ENCODE results near the gene CACNA1C.

CACNA1C gene

DNA sequence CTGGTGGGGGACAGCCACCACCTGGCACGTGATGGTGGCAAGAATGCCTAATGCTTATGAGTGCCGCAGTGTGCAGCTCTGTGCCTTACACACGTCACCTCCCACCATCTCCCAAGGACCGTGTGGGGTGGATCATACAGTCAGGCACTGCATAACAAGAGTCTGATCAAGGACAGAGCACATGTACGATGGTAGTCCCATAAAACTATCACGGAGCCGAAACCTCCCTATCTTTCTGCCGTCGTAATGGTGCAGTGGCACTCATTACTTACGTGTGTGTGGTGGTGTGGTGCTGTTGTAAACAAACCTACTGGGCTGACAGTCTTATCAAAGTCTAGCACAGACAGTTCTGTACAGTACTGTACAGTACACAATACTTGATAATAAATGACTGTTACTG, 89.3 kb downstream of the CACNA1C start:
- DNase-seq, result no peak

DNA sequence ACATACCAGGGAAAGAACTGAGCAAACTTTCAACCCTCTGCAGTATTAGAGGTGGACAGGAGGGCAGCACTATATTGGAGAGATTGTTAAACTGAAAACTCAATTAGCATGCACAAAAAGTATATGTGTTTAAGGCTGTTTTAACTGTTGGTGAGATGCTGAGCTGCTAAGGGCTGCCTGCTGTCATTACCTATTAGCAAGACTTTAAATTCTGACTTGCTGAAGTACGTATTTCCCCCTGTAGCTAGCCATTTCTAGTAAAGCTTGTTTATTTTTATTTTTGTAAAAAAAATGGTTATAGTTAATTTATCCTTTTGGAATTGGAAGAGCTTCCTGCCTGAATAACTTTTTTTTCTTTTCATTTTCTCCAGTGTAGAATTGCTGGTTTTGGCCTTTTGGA, 92.2 kb downstream of the CACNA1C start:
- DNase-seq, result no peak

DNA sequence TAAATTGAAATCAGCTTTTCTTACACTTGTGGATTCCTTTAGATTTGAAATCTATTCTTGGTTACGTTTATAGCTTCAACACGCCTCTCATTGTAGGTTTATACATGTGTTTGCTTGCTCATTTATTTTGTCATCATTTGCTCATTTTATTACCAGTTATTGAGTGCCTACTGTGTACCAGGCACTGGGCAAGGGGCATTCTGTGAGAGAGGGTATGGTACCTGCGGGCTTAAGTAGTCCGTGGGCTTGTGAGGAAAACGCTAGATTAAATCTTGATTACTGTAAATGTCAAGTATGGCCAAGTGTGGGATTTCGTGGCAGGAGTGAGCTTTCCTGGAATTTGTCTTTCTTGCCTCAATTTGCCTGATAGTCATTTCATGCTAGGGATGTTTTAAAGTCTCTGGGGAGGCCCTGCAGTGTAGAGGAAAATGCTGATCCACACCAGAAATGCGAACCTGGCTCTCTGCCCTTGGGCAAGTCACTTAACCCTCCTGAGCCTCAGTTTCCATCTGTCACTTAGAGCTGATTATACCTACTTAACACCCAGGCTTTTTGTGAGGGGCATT, 92.7 kb downstream of the CACNA1C start:
- no peak for DNase-seq

DNA sequence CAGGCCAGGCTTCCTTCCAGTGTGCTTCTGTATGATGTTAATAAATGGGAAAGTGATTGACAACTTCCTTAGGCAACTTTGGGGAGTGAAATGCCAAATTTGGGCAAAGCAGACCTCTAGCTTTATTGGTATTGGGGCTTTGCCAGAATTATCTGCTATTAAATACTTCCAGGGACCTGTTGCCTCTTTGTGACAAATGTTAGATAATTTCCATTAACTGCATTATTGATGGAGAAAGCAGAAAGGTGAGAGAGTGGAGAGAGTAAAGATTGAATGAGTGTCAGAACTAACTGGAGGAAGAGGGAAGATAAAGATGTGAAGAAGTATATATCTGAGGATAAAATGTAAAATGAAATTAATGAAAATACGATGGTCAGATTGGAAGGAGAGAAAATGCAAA, 94.5 kb downstream of the CACNA1C start:
- DNase-seq, result no peak

DNA sequence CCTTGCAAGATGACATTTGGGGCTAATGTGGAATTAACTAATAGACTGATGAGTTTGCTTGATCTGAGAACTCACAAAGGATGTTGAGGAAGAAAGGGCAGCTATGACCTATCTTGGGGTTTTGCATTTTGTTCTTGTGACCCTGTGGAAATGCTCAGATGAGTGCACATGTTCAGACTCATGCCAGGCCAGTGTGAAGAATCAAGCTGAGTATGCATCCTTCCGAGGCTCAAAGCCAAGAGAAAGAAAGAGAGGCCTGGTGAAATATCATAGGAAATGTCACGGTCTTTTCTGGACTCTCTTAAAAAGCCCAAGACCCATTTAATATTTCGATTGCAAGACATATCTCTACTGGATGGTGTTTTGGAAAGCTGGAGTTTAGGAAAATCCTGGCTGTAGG, 96.3 kb downstream of the CACNA1C start:
- DNase-seq, result no peak

DNA sequence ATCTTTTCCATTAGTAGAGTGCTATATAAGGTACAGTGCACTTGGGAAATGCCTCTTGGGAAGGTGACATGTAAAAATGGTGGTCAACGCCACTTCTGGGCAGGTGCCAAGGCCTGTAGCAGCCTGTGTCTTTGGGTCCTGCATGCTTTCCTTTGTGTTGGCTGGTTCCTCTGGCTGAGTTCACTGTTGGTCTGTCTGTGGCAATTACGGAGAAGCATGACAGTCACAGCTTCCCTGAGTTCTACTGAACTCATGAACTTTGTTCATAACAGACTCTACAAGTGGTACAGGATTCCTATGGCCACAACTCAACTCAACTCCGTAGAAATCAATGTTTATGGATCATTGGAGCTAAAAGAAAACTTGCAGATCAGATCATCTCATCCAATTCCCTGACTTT, 98.0 kb downstream of the CACNA1C start:
- DNase-seq, result no peak

DNA sequence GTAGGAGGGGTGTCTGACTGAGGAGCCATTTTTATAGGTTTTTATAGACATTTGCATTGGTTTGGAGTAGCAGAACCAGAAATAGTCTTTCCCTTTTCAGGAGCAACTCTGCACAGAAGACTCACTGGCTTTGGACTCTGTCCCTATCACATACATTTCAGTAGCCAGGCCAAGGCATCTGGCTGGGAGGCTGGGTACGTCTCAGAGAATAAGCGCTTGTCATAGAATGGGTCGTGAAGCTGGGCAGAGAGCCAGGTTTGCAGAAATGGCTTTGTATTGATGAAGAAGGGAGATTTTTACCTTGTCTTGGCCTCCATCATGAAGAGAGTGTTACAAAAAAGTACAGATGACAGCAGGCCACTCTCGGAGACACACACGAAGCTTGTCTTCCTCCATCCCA, 98.6 kb downstream of the CACNA1C start:
- DNase-seq, result no peak

DNA sequence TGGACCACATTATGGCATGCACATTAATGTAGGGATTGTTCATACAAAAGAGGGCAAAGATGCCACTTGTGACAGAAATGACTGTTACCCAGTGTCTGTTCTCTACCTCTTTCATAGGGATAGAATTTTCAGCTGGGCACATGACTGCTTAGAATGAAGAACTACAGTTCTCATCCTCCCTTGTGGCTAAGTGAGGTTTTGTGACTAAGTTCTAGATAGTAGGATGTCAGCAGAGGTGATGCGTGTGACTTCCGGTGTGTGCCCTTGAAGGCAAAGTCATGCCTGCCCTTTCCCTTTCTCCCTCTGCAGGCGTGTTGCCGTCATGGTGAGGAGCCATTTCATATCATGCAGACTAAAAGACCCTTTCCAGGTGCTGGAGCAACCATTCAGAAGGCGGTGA, 99.3 kb downstream of the CACNA1C start:
- no peak for DNase-seq

DNA sequence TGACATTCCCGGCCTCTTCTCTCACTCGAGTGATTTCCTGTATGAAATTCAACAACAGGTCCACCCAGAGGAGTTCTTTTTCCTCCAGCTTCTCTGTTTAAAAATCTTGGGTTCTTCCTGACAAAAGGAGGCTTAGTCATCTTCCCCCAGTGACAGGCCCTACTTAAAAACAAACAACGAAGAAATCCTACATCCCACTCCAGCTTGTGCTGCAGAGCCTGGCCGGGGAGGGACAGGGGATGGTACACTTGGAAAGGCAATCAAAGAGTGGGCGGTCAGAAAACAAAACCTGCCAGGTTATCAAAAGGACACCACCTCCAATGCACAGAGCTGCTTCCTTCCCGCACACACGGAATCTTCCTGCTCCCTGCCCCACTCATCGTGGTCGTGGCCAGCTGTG, 101.3 kb downstream of the CACNA1C start:
- DNase-seq, result peak; percentile 68

DNA sequence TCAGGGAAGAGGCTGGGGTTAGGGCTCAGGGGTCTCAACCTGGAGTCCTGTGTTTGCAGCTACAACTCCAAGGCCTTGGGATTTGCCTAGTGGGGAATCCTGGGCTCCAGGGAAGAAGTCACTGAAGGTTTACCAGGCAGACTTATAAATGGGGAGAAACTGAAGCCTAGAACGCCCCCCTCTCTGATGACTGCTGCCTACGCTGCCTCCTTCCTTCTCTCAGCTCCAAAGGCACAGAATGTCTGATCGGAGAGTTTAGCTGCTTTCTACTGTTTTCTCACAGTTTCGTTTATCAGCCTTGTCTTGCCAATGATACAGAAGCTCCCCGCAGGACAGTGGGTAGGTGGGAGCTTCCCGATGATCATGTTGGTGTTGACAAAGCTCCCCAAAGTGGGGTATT, 101.7 kb downstream of the CACNA1C start:
- no peak for DNase-seq

DNA sequence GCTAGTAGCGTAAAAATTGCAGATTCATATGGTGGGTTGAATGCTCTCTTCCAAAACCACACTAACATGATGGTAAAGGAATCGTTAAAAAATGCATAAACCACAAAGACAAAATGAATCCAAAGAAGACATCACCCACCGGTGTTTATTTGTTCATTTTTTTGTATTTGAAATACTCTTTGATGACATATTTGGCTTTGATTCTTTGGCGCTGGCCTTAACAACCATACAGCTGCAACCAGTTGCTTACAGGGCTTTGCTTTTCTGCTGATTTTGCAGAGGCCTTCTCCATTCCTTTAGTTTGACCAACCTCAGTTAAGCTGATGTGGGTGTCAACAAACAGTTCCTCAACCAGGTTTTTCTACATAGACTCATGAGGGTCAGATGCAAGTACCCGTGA, 103.5 kb downstream of the CACNA1C start:
- no peak for DNase-seq

DNA sequence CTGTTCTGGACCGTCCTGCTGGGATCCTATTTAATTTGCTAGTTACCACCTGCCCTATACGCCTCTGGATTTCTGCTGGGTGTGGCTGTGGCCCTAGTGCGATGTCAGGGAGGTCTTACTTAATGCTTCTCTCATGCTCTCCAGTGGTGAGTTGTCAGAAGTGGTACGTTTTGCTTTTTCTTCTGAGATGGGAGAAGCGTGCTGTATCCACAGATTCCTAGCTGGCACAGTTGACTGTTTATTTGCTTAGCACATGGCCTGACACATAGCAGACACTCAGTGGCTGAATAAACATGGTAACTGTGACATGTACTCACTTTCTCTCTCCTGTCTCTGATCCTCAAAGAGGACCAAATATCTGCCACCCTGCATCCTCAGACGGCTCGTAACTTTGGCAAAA, 107.3 kb downstream of the CACNA1C start:
- no peak for DNase-seq

DNA sequence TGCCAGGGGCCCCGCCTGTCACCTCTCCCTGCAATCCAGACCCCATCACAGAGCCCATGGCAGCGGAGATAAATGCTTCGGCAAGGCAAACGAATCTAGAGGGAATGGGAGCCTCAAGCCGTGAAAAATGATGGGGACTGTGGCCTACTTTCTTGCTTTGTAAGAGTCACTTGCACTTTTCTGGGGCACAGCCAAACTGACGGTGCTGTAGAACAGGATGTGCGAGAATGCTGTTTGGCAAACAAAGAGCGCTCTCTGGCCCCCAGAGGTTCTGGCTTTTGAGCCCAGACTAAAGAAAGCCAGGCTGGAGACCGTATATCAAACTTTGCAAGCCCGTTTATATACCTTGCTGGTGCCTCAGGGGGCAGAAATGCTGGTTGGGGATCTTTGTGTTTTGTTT, 108.7 kb downstream of the CACNA1C start:
- peak; percentile 32 for DNase-seq

DNA sequence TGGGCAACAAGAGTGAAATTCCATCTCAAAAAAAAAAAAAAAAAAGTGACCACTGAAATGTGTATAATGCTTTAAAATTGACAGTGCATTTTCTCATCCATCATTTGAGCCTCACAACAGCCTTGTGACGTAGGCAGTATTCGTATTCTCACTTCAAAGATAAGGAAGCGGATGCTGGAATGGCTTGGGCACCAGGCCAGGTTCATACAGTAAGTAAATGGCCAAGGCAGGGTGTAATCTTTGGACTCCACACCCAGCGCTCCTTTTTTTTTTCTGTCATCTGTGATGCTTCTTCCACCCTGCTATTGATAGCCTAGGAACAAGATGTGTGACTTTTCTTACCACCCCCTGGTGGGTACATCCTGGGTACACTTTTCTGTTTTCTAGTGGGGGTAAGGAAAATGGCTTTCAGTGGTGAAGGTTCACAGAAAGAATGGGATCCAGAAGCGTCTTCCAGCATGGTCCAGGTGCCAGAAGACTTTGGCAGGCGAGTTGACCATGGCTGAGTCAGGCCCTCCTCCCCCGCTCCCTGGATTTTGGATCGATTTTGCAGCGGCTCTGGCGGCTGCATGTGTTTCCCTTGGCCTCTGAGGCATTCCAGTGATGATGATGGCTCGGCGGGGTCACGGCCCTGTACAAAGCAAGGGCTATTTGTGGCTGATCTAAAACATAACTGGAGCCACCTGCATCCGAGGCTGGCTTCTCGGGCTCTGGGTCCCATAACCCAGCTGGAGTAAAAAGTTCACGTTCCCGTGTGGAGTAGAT, 110.6 kb downstream of the CACNA1C start:
- peak; percentile 80 for DNase-seq

DNA sequence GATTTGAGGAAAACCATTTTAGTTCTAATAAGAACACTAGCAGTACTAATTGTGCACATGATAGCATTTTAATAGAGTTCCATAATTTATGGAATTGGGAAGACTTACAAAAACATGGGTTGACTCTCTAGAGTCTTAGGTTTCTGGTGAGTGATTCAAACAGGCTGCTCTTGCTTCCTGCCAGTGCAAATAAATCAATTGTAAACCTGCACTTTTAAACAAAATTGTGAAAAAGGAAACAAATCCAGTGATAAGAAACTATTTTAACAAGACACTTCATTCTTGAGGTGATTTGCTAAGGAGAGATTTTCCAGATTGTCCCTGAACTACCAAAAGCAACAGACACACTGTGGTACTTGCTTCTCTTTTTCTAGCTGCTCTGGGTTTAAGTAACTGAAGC, 112.2 kb downstream of the CACNA1C start:
- DNase-seq, result no peak

DNA sequence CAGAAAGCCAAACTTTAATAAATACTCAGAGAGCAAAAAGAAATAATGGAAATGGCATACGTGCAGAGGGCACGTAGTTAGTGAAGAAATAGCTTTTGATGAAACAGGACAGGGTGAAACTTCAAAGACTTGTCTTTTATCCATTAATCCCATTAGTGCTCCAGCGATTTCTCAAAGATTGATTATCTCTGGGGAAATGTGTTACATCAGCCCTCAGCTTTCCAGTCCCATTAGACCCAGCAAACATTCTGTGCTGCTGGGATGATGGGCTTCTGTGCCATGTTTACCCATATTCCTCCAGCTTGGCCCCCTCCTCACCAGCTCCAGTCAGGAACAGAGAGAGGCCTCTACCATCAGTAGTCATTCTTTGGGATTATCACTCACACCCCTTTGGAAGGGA, 113.1 kb downstream of the CACNA1C start:
- no peak for DNase-seq

DNA sequence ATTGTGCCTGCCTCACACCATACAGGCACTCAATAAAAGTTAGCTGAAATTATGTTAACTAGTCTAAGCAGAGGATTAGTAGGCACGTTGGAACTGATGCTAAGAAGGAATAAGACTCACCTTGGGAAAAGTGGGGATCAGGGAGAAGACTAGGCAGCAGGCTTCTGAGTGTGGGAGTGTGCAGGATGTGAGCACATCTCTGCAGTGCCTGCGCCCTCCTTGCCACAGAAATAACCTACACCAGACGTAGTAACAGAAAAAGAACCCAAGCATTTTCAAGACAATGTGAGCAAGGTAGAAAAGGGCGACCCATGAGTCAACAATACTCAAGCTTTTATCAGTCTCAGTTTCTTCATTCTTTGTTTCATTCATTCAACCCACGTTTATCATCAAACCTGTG, 113.9 kb downstream of the CACNA1C start:
- DNase-seq, result no peak

DNA sequence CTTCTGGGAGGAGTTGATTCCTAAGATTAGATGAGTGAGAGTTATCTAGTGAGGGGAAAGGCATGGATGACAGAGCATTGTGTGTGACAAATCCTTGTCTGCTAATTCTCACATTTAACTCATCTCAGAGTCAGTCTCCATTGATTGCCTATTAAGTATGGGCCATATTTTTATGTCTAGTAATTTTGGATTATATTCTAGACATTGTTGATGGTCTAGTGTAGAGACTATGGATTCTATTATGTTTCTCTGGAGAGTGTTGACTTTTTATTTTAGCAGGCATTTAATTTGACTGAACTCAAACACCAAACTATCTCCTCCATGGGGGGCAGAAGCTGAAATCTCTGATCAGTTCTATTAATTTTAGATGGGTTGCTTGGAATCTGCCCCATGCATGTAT, 114.4 kb downstream of the CACNA1C start:
- no peak for DNase-seq

DNA sequence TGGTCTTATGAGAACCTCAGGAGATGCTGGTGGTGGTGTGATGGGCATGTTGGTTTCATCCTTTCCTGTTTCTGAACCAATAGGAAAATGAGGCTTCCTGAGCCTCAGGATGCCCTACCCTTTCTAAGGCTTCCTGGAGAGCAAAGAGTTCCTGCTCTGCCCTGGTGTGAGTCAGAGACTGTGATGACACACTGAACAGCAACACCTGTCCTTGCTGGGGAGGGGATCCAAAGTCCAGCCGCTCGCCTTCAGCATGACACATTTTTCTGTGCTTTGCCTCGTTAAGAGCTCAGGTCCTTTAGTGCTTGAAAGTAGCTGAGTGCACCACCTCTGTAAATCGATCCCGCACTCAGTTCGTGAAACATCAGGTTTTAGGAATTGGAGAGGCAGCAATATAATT, 116.0 kb downstream of the CACNA1C start:
- peak; percentile 41 for DNase-seq

DNA sequence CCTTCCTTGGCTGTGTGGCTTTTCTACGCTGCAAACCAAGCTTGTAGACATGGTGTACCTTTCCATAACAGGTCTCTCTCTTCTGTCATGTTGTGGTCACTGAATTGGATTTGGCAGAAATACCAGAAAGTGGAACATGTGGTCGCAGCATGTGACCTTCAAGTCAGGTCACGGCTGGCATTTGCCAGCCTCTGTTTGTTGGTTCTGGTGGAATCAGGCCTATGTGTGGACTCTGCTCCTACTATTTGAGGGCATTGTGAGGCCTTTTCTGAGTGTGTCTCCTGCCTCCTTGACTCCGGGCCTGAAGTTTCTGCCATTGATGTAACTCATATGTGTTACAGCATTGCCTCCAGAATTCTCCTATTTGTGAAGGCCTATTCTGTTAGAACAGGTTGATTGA, 116.7 kb downstream of the CACNA1C start:
- no peak for DNase-seq

DNA sequence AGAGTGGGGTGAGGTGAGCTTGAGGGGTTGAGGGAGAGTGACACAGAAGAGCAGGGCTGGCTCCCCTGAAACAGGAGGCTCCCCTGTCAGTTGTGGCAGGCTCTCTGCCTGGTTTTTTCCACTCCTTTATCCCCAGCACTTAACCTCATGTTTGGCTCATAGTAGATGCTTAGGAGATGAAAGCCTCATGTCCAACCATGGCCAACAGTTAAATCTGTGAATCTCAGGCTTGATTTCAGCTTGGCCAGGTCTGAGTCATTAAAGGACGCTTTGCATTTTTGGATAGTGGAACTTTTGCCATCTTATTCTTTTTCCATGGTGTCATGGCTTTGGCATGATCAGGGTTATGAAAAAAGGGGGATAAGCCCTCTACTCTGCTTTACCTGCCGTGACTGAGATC, 117.2 kb downstream of the CACNA1C start:
- peak; percentile 59 for DNase-seq

DNA sequence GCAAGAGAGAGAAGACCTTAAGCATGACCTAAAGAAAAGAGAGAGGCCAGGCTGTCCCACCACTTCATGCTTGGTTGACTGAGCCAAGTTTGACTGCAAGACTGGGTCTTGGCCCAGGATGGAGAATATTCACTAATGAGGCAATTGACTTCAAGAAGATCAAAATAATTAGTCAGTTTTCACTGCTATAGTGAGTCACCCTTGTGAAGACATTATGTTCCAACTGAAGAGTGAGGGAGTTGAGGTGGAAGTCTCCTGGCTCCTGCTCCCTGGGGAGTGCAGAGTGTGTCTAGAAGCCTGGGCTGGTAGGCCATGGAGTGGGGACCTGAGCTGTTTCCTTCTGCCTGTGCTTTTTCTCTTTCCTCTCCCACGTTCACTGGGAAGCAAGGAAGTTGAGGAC, 117.6 kb downstream of the CACNA1C start:
- peak; percentile 59 for DNase-seq

DNA sequence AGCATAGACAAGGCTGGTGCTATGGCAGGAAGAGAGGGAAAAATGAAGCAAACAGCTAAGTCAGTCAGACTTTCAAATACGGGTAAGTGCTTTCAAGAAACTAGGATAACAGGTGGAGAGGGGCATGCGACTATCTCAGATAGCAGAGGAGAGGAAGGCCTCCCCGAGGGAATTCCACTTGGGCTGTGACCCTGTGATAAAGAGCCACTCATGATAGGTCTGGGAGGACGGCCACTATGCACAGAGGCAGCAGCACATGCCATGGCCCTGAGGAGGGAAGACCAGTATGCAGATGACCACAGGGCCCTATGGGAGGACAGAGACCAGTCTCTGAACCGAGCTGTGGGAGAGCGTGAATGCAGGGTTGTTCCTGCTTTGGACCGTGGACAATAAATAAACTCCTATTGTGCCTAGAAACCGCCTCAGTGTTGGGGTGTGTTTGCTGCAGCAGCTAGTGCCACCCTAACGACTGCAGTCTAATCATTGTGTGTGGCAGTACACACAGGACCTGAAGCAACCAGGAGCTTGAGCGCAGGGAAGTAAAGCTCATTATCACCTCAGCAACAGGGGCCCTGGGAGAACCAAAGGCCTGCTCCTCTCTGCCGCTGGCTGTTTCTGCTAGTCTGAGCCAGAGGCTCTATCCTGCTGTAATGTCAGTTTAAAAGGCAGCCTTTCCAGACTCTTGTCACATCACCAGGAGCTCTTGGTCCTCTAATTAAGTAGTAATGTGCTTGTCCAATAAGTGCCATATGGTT, 119.1 kb downstream of the CACNA1C start:
- DNase-seq, result no peak

DNA sequence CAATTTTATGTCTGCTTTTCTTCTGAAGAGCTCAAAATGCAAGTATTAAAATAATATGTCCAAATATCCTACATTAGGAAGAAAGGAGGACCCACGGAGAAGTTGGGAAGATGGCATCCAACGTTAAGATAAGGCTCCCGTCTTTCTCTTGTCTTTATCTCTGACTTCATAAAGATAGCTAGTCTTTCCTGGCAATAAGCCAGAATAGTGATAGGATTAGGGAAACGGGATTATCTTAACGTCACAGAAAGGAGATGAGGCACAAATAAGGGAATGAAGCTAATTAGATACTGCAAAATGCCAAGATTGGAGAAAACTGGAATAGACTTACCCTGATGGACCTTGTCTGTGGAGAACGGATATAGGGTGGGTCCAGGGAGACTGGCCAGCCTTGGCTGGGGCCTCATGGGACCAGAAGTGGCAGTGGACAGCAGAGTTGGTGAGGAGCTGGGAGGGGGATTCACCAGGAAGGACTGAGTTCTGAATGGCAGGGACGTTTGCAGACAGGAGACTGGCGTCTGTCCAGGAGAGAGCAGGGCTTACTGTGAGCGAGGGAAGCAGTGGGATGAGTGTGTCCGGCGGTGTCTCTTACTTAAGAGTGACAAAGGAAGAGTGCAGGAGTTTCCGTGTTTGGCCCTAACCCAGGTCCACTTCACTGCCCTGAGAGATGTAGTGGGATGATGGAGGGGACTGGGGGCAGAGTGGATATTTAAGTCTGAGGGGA, 119.9 kb downstream of the CACNA1C start:
- no peak for DNase-seq
